SU-DHL-6 (cell line): Measurements from ENCODE around the gene TRIM54.

Experiments
- H2AFZ ChIP-seq: fragments of 200-600 bp; sonication (generic); 2 replicates; pipeline ENCODE4 v1.6.1; 2014; ENCODE audit warnings: low read depth, mild to moderate bottlenecking, moderate library complexity, mixed read lengths, antibody characterized with exemption, low read length; ENCODE audit not compliant: severe bottlenecking
- H3F3A ChIP-seq: fragments of 200-600 bp; shearing (Covaris generic); 2 replicates; pipeline ENCODE4 v1.6.0; 2016; ENCODE audit warnings: antibody characterized with exemption, mild to moderate bottlenecking; ENCODE audit not compliant: insufficient read depth
- H3K27ac ChIP-seq: fragments of 200-600 bp; sonication (generic); 2 replicates; pipeline ENCODE4 v1.5.1; 2016; ENCODE audit warnings: low read depth, mild to moderate bottlenecking, low read length, moderate library complexity, mixed read lengths
- H3K27me3 ChIP-seq: fragments of 200-600 bp; sonication (generic), shearing (Covaris generic); 2 replicates; pipeline ENCODE4 v1.6.0; 2014; ENCODE audit warnings: mild to moderate bottlenecking, low read length
- H3K36me3 ChIP-seq: fragments of 200-600 bp; sonication (generic); 2 replicates; pipeline ENCODE4 v1.6.1; 2014; ENCODE audit warnings: mild to moderate bottlenecking, low read length, mixed read lengths
- H3K4me2 ChIP-seq: fragments of 300-600, 200-600 bp; shearing (Covaris generic), sonication (generic); 2 replicates; pipeline ENCODE4 v1.6.0; 2014; ENCODE audit warnings: low read length, low read depth, mild to moderate bottlenecking; ENCODE audit not compliant: poor library complexity, severe bottlenecking
- H3K4me3 ChIP-seq: fragments of 200-600 bp; sonication (generic); 2 replicates; pipeline ENCODE4 v1.5.1; 2014; ENCODE audit warnings: antibody characterized with exemption, low read length, mild to moderate bottlenecking, mixed read lengths; ENCODE audit not compliant: insufficient read depth, poor library complexity, severe bottlenecking
- H3K79me2 ChIP-seq: fragments of 200-600 bp; sonication (generic); 2 replicates; pipeline ENCODE4 v1.6.1; 2014; ENCODE audit warnings: mild to moderate bottlenecking, low read length, moderate library complexity; ENCODE audit not compliant: insufficient read depth
- H3K9ac ChIP-seq: fragments of 200-600 bp; sonication (generic); 2 replicates; pipeline ENCODE4 v1.7.0; 2014; ENCODE audit warnings: mild to moderate bottlenecking, low read length
- H3K9me2 ChIP-seq: fragments of 200-600 bp; sonication (generic); replicated peaks from 2 replicates; pipeline ENCODE4 v1.6.1; 2014; ENCODE audit warnings: low read length; ENCODE audit not compliant: insufficient read depth
- H3K9me3 ChIP-seq: fragments of 200-600 bp; sonication (generic); 2 replicates; pipeline ENCODE4 v1.6.1; 2014; ENCODE audit warnings: low read length, mixed read lengths; ENCODE audit not compliant: insufficient read depth
- H4K20me1 ChIP-seq: fragments of 200-600 bp; sonication (generic); 2 replicates; pipeline ENCODE4 v1.6.1; 2014; ENCODE audit warnings: low read depth, mild to moderate bottlenecking, antibody characterized with exemption, low read length, moderate library complexity, mixed read lengths
- EZH2phosphoT487 ChIP-seq: fragments of 200-600 bp; sonication (generic), shearing (Covaris generic); conservative IDR thresholded peaks from 2 replicates; pipeline ENCODE4 v1.6.1; 2018; ENCODE audit warnings: mild to moderate bottlenecking, antibody characterized with exemption, low read length, moderate library complexity, mixed read lengths
- TF ChIP-seq, protein P1 (sequence below): fragments of 200-600 bp; sonication (generic); IDR thresholded peaks from one replicate; pipeline ENCODE4 v1.5.1; 2017; ENCODE audit warnings: antibody characterized with exemption, mild to moderate bottlenecking, low read length, moderate library complexity; ENCODE audit not compliant: insufficient read depth, poor library complexity, severe bottlenecking

Gene TRIM54

GRCh38 chr2:27356382-27357181 is 74.4 kb downstream of the TRIM54 start, which contains the start of gene GTF3C2:
Gene GTF3C2 (minus strand): TSS chr2:27356764. CDS start chr2:27343554, 13,210 bp downstream.
- Histone ChIP-seq H3K9me2 (no peaks in the 10 kb centered on the region), H3K9me3 (no peaks in the 10 kb centered on the region), H3K9ac (peak within 1 kb of the TSS; percentile 98), H3K27me3 (no peaks in the 10 kb centered on the region), H3K36me3 (no peaks in the 10 kb centered on the region), H3F3A (no peaks in the 10 kb centered on the region), H3K79me2 (peaks cover 68% of the 10 kb centered on the region), H4K20me1 (no peaks in the 10 kb centered on the region), H3K27ac (peak within 1 kb of the TSS; percentile 80), H2AFZ (peak within 1 kb of the TSS; percentile 78), H3K4me2 (peak within 1 kb of the TSS; percentile 70), H3K4me3 (peak within 1 kb of the TSS; percentile 87)
- no peak for TF ChIP-seq EZH2phosphoT487
- TF ChIP-seq, protein P1, sequence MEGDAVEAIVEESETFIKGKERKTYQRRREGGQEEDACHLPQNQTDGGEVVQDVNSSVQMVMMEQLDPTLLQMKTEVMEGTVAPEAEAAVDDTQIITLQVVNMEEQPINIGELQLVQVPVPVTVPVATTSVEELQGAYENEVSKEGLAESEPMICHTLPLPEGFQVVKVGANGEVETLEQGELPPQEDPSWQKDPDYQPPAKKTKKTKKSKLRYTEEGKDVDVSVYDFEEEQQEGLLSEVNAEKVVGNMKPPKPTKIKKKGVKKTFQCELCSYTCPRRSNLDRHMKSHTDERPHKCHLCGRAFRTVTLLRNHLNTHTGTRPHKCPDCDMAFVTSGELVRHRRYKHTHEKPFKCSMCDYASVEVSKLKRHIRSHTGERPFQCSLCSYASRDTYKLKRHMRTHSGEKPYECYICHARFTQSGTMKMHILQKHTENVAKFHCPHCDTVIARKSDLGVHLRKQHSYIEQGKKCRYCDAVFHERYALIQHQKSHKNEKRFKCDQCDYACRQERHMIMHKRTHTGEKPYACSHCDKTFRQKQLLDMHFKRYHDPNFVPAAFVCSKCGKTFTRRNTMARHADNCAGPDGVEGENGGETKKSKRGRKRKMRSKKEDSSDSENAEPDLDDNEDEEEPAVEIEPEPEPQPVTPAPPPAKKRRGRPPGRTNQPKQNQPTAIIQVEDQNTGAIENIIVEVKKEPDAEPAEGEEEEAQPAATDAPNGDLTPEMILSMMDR = no peak
